Measurements from ENCODE around the gene SERGEF.

DNA sequence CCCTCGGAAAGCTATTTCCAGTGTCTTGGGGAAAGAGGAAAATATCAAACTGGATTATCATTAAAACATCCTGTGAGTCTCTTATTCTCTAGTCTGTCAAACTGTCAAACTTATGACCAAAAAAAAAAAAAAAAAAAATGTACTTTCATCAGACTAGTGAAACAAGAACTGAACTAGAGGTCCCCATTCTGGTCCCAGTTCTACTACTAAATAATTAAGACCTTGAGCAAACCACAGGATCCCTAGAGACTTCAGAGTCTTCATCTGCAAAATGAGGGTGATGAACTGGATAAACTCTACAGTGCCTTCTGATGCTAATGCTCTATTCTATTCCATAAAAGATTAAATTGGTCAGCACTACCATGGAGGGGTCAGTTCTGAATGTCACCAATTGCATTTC is 105.8 kb downstream of the SERGEF start:
- no peak for TF ChIP-seq CTCF (IDR thresholded peaks at IDR 0.05)
- no peak for TF ChIP-seq POLR2A (IDR thresholded peaks at IDR 0.05)
